HG03469 (cell line): ENCODE results near the gene OVCH2.
"Not testable (repeated sequence)": the region's sequence is repeated elsewhere in the genome, so short reads cannot be mapped to it uniquely, and the experiment has no call there.

Experiments
- ATAC-seq: cut with Tn5 transposase; IDR thresholded peaks from one replicate; pipeline ENCODE4 v1.9.1; 2021; ENCODE audit warnings: mild to moderate bottlenecking, moderate library complexity, moderate number of reproducible peaks; ENCODE audit not compliant: unreplicated experiment

Gene OVCH2

GRCh38 chr11:7671347-7672215 is 34.7 kb downstream of the OVCH2 start:
- peak; percentile 54 for ATAC-seq

- no peak for ATAC-seq
Measured at GRCh38 chr11:7670641-7671040, 35.6 kb downstream of the OVCH2 start.

DNA sequence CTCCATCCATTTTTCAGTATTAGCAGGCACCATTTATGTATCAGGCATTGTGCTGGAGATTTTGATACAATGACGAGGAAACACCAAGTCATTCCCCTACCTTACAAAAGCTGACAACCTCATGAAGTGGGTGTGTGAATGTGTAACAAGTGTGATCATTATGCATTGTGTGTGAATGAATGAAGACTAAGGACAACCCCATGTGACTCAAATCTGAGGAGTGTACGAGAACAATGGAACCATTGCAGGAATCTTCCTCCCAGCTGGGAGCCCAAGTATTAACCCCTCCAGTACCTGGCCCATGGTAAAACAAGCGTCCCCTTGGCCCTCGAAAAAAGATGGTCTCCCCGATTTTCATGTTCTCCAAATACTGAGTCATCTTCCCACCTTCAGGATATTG is 37.4 kb downstream of the OVCH2 start:
- ATAC-seq, result no peak

GRCh38 chr11:7668464-7668863 is 37.8 kb downstream of the OVCH2 start:
- ATAC-seq, result no peak

- ATAC-seq, result no peak
Measured at GRCh38 chr11:7667460-7667859, 38.8 kb downstream of the OVCH2 start.

DNA sequence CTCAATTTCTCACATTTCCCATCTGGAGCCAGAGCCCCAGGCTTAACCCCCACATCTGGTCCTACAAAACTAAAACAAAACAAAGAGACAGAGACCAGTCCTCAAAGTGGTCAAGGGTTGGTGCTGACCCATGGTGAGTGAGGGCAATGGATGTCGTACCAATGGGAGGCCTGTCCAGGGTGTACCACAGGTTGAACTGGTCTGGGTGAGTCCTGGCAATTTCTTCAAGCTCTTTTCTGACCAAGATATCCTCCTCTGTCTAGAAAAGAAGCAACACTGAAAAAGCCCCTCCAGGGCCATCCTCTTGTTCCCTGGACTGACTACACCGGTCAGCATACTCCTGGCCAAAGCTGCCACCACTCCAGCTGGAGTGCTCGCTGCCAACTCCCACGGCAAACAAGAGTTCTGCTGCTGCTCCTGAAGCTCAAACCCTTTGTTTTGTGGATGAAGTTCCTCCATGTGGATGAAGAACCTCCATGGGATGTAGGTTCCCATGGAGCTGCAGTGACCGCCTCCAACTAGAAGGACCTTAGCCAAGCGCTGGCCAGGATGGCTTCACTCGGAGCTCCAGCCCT is 39.9 kb downstream of the OVCH2 start:
- ATAC-seq, result no peak

DNA sequence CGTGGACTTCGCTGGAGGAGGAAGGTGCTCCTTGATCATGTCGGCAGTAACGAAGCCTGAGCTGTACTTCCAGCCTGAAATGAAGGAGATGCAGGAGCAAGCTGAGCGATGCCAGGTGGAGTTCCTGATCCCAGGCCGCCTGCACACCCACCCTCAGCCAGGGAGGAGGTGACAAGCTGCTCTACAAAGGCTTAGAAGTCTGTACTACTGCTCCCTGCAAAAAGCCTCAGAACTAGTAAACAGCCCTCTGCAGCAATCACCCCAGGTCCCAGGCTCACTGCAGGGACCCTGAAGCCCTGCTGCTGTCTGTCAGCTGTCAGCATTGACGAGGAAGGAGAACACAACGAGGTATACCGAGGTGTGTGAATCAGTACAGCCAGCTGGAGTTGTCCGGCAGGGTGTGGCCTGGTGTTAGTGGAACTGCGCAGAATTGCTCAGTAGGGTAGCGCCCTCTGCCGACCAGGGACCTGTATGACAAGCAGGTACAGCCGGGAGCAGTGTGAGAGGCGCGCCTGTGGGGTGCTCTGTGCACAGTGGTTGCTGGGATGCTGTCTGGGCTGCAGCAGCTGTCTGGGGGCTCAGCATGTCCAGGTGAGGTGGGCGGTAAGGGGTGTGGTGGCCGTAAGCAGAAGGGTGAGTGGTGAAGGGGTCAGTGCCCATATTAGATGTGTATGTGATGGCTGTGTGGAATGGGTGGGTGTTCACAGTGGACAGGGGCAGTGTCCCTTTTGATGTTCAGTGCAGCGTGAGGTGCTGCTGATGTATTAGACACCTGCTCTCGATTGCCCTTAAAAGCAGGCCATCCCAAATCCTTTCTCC is 40.6 kb downstream of the OVCH2 start:
- ATAC-seq, result peak; percentile 95

DNA sequence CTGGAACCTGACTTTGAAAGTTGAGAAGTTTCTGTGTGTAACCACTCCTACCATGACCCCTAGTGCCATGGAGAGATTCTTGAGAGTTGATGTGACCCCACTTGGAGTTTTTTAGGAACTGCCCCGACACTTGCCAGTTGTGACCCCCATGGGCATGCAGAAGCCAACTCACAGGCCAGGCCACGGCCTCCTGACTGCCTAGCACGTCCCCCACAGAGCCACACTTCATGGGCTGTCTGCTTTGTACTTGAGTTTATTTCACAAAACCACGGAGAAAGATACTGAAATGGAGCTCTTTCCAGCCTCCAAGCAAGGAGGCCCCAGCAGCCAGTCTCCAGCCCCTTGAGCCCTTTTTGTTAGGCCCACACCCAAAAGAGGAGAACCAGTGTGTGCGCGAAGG is 41.4 kb downstream of the OVCH2 start:
- no peak for ATAC-seq

DNA sequence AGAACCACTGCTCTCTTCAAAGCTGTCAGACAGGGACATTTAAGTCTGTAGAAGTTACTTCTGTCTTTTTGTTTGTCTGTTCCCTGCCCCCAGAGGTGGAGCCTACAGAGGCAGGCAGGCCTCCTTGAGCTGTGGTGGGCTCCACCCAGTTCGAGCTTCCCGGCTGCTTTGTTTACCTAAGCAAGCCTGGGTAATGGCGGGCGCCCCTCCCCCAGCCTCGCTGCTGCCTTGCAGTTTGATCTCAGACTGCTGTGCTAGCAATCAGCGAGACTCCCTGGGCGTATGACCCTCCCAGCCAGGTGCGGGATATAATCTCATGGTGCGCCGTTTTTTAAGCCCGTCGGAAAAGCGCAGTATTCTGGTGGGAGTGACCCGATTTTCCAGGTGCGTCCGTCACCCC is 42.7 kb downstream of the OVCH2 start:
- ATAC-seq, result not testable (repeated sequence)

DNA sequence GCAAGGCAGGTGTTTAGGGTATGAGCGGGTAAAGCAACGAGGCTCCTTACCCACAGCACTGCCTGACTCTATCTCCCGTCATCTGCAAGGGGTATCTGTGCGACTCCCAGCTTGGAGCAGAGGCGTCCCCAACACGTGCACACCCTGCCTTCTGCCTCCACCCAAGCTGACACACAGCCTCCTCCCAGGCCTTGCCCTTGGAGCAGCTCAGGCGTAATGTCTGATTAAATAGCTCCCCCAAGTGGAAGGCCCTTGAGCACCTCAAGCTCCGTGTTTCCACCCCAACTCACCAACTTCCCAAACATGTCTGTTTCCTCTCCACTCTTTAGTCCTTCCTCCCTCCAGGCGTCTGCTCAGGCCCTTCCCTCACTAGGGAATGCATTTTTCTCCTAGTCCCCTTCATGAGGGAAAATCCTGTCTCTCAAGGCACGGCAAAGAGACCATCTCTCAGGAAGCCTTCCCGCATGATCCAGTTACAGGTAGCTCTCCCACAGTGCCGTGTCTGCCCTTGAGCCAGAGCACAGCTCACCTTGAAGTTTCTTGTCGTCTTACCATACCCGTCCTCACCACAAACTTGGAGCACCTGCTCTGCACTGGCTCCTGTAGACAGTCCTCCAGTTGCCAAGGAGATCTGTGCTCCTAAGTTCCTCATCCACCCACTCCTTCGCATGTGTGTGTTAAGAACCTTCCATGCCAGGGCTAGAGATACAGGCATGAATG is 48.8 kb downstream of the OVCH2 start:
- ATAC-seq, result no peak

- ATAC-seq, result no peak
Measured at GRCh38 chr11:7656704-7657103, 49.6 kb downstream of the OVCH2 start.

DNA sequence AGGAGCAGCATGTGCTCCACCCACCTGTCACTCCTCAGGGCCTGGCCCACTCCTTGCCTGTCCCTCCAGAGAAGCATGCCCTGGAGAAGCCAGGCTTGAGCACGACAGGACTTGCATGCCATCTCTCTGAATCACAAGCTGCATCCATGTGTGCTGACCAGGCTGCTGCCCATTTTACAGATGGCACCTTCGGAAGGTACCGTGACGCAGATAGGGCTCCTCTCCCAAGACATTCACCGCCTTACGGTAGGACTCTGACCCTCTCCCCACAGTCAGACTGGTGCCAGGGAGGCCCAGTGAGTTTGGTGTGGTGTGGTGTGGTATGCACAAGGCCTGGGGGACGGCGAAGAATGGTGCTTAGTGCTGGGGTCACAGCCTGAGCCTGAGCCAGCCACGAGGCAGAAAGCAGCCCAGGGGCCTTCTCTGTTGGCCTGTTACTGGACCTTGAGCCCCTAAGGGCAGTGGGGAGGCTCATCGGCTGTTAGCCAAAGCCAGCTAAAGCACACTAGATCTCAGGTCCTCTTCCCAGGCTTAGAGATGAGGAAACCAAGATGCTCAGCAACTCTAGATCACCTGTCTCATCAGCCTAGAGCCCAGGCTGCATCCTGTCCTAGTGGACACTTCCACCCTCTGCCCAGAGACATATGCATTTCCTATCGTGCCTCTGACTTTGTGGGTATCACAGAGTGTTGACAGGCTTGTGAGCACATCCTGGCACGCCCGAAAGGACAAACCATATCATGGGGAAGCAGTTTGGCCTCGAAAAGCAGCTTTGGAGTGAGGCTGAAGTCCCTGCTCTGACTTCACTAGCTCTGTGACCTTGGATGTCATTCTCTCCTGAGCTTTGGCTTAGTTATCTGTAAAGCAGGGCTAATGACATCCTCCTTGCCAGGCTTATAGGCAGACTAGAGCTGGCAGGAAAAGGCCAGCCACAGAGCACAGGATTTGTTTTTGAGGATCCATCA is 50.7 kb downstream of the OVCH2 start:
- no peak for ATAC-seq

- no peak for ATAC-seq
Measured at GRCh38 chr11:7654195-7654705, 52.0 kb downstream of the OVCH2 start.

- no peak for ATAC-seq
Measured at GRCh38 chr11:7651700-7652099, 54.6 kb downstream of the OVCH2 start.

DNA sequence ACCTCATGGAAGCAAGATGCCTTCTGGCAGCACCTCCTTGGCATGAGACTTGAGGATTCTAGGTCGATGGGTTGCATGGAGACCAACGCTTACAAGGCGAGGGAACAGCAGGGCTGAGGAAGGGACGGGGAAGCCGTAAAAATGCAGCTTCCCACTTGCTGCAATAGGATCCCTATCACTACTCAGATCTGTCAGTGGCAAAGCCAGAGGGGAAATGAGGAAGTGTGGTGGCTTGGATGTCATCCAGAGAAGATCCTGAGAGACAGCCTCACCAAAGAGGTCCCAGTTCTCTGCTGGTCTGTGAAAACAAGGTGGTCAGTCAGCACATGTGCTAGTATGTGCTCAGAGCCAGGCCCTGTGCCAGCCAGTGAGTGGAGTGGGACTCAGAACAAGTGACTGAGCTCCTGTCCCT is 55.1 kb downstream of the OVCH2 start:
- ATAC-seq, result no peak

GRCh38 chr11:7648264-7648663 is 58.0 kb downstream of the OVCH2 start:
- no peak for ATAC-seq

GRCh38 chr11:7646866-7647265 is 59.4 kb downstream of the OVCH2 start:
- ATAC-seq, result no peak

DNA sequence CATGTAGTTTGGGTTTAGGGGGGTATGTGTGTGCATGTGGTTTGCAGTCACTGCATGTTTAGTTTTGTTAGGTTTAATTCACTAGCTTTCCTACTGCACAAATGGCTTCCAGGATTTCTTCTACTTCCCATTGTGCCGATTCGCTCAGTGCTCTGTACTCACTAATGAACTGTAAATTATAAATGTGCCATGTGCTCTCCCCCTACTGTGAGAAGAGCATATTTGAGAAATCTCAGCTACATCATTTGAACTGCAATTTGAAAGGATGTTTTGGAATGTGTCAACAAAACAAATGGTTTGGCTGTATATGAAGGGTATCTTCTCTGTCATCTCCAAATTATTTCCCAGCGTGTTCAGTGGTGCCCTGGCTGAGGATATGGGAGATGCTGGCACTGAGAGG is 61.1 kb downstream of the OVCH2 start:
- ATAC-seq, result no peak

DNA sequence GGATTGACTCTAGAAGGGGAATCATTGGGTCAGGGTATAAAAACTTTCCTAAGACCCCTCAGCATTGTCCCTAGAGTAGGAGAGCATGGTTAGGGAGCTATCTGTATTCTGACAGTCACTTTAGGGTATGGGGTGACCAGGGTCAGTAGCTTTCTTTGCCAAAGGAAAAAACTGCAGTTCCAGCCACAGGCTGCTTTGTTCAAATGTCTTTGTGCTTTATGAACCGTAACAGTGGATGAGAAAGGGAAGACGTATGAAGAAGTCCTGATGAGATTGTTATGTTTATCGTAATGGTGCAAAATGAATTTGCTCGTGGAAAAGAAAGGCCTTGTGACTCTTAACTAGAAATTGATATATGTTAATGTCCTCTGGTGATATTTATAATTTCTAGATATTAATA is 63.0 kb downstream of the OVCH2 start:
- ATAC-seq, result no peak

GRCh38 chr11:7642747-7643146 is 63.5 kb downstream of the OVCH2 start:
- no peak for ATAC-seq
